Memory B cell (primary cell): ENCODE measurements around the gene SUSD3.
A peak's percentile ranks its signal among the peaks of the same experiment; 100 is the strongest.

Experiments
- ATAC-seq: fragments of 150-1000 bp; cut with Tn5 transposase; 2 replicates; pipeline ENCODE4 v1.10.0; 2021; ENCODE audit warnings: low read depth, mild to moderate bottlenecking, moderate library complexity
- DNase-seq, 2 donors: peaks; one replicate each; pipeline ENCODE4 v3.0.0; 2022; ENCODE audit warnings: low spot score in 2 of 2
- H3K27ac Mint-ChIP-seq: one replicate; pipeline ENCODE4 v1.8.0; 2022; ENCODE audit warnings: mild to moderate bottlenecking, moderate library complexity, mixed read lengths
- H3K27me3 Mint-ChIP-seq: one replicate; pipeline ENCODE4 v1.8.0; 2022; ENCODE audit warnings: mixed read lengths
- H3K36me3 Mint-ChIP-seq: one replicate; pipeline ENCODE4 v1.8.0; 2022; ENCODE audit warnings: mild to moderate bottlenecking, mixed read lengths
- H3K4me1 Mint-ChIP-seq: one replicate; pipeline ENCODE4 v1.8.0; 2022; ENCODE audit warnings: mixed read lengths
- H3K4me3 Mint-ChIP-seq: one replicate; pipeline ENCODE4 v1.8.0; 2022; ENCODE audit warnings: mild to moderate bottlenecking, moderate library complexity, mixed read lengths
- H3K9me3 Mint-ChIP-seq: one replicate; pipeline ENCODE4 v1.8.0; 2022; ENCODE audit warnings: mixed read lengths

SUSD3 gene

DNA sequence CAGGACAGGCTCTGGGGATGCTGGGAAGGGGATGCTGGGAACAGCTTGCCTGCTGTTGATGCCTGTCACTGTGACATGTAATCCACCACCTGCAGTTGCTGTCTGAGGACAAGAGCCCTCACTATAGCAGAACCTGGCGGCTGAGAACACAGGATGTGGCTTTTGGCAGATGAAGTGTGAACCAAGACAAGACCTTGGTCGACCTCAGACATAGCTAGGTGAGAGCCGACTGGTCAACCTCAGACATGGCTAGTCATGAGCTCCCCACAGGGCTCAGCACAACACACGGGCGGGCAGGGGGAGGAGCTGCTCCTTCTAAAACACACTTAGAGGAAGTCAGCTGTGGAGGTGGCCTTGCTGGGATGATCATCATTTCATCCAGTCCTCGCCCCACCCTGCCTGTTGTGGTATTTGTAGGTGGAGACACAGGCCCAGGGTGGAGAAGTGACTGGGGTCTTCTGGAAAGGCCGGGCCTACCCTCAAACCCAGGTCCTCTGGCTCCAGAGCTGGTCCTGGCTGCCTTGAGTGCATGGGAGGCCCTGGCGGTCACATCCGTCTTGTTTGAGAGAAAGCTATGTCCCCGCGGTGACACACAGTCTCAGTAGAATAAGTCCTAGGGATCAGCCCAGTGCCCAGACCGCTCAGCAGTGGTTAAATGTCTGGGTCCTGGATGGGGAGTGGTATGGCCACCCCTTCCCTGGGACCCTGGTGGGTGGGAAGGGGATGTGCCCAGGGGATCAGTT lies 6.1 kb downstream of the SUSD3 start:
- H3K36me3 Mint-ChIP-seq: peaks cover 20% of the 10 kb centered on the region

DNA sequence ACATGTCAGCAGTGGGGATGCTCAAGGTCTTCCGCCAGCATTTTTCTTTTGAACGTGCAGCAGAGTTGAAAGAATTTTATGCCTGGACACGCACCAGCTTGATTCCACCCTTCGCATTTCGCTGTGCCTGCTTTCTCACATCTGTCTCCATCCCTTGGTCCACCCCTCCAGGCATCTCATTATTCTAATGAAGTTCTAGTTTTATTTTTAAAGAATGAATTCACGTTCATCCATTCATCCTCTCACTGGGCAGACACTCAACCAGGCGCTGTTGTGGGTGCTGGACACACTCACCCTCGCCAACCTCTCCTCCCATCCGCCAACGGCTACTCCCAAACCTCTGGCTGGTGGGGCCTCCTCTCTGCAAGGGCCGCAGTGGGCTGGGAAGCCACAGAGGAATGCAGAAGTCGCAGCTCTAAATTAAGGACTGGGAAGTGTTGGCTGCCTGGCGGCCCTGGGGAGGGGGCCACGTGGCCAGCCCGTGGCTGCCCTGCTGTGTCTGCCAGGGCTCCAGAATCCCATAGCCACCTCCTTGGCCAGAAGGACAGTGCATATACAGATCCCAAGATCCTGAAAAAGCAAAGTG lies 6.7 kb downstream of the SUSD3 start:
- Mint-ChIP-seq H3K9me3 (no peaks in the 10 kb centered on the region), H3K4me1 (peaks cover 56% of the 10 kb centered on the region), H3K4me3 (peak overlapping the region; percentile 85), H3K27me3 (no peaks in the 10 kb centered on the region), H3K36me3 (peaks cover 20% of the 10 kb centered on the region), H3K27ac (peak overlapping the region; percentile 93)
- DNase-seq (no peak), ATAC-seq (no peak)

More for the DNA sequence above, 6.1 kb downstream of the SUSD3 start:
- ATAC-seq (peak; percentile 87), DNase-seq (peak; percentile 65 to 79)
- no peaks in the 10 kb centered on the region for H3K27me3 Mint-ChIP-seq
- H3K4me1 Mint-ChIP-seq: peaks cover 57% of the 10 kb centered on the region
- H3K27ac Mint-ChIP-seq: peak overlapping the region; percentile 93
- peak overlapping the region; percentile 85 for H3K4me3 Mint-ChIP-seq
- no peaks in the 10 kb centered on the region for H3K9me3 Mint-ChIP-seq

DNA sequence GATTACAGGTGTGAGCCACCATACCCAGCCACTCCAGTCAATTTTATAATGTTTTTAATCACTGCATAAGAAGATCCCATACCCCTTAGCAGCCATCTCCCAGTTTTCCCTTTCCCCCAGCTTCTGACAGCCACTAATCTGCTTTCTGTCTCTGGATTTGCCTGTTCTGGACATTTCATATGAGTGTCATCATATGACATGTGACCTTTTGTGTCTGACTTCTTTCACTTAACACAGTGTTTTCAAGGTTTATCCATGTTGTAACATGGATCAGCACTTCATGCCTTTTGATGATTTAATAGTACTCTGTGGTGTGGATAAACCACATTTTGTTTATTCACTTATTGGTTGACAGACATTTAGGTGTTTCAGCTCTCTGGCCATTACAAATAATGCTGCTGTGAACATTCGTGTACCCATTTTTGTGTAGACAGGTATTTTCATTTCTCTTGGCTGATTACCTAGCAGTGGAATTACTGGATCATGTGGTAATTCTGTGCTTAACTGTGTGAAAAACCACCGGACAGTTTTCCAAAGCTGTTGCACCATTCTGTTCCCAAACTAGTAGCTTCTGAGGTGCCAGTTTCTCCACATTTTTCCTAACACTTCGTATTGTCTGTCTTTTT lies 8.6 kb downstream of the SUSD3 start:
- ATAC-seq (no peak), DNase-seq (no peak)
- peaks cover 41% of the 10 kb centered on the region for H3K4me1 Mint-ChIP-seq
- H3K9me3 Mint-ChIP-seq: no peaks in the 10 kb centered on the region
- H3K4me3 Mint-ChIP-seq: no peak overlapping the region
- H3K27me3 Mint-ChIP-seq: no peaks in the 10 kb centered on the region
- H3K27ac Mint-ChIP-seq: peak overlapping the region; percentile 26
- peaks cover 28% of the 10 kb centered on the region for H3K36me3 Mint-ChIP-seq

DNA sequence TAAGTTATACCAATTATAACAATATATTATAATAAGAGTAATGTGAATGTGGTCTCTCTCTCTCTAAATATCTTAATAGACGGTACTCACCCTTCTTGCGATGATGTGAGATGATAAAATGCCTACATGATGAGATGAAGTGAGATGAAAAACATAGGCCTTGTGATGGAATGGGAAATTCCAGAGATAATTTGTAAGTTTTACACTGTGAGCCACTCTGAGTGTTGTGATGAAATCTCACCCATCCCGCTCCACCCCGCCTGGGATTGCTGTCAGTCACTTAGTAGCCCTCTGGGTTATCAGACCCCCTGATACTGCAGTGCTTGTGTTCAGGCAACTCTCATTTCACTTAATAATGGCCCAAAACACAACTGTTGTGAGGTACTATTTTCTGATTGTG lies 10.5 kb downstream of the SUSD3 start:
- peaks cover 25% of the 10 kb centered on the region for H3K36me3 Mint-ChIP-seq
- peaks cover 36% of the 10 kb centered on the region for H3K4me1 Mint-ChIP-seq
- H3K27ac Mint-ChIP-seq: no peak overlapping the region

DNA sequence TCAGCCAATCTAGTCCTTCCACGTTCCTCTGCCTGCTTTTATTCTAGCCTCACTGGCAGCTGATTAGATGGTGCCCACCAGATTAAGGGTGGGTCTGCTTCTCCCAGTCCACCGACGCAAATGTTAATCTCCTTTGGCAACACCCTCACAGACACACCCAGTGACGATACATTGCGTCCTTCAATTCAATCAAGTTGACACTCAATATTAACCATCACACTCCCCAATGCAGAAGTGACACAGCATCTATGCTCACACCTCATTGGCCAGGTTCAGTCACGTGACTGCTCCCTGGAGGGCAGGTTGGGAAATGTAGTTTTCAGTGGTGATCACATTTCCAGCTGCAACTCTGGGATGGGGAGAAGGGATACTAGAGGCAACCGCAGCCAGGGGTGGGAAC lies 13.0 kb downstream of the SUSD3 start:
- Mint-ChIP-seq H3K27me3 (no peaks in the 10 kb centered on the region), H3K36me3 (peaks cover 25% of the 10 kb centered on the region), H3K4me1 (peaks cover 27% of the 10 kb centered on the region)

More for the DNA sequence above, 10.5 kb downstream of the SUSD3 start:
- Mint-ChIP-seq H3K27me3 (no peaks in the 10 kb centered on the region), H3K9me3 (no peaks in the 10 kb centered on the region), H3K4me3 (no peak overlapping the region)
- no peak for DNase-seq
- ATAC-seq: no peak

DNA sequence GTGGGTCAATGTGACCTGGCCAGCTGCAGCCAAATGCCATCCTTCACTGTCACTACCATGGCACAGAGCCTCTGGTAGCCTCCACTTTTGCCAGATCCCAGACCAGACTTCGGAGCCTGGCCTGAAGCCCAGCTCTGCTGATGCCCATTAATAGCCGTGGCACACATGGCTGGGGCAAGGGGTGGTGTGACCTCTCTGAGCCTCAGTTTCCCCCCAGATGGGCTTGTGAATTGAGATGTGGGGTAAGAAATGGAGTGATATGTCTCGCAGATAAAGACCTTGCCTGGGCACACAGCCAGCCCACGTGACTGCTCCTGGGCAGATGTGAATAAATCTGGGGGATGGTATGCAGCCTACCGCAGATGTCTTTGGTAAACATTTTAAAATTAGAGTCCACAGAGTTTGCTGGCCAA lies 13.9 kb downstream of the SUSD3 start:
- Mint-ChIP-seq H3K4me3 (no peak overlapping the region), H3K36me3 (peaks cover 22% of the 10 kb centered on the region), H3K4me1 (peaks cover 23% of the 10 kb centered on the region), H3K9me3 (no peaks in the 10 kb centered on the region), H3K27me3 (no peaks in the 10 kb centered on the region), H3K27ac (no peak overlapping the region)
- ATAC-seq (no peak), DNase-seq (no peak)

More for the DNA sequence above, 13.0 kb downstream of the SUSD3 start:
- DNase-seq: no peak
- ATAC-seq: no peak
- Mint-ChIP-seq H3K9me3 (no peaks in the 10 kb centered on the region), H3K4me3 (no peak overlapping the region), H3K27ac (peak overlapping the region; percentile 14)

DNA sequence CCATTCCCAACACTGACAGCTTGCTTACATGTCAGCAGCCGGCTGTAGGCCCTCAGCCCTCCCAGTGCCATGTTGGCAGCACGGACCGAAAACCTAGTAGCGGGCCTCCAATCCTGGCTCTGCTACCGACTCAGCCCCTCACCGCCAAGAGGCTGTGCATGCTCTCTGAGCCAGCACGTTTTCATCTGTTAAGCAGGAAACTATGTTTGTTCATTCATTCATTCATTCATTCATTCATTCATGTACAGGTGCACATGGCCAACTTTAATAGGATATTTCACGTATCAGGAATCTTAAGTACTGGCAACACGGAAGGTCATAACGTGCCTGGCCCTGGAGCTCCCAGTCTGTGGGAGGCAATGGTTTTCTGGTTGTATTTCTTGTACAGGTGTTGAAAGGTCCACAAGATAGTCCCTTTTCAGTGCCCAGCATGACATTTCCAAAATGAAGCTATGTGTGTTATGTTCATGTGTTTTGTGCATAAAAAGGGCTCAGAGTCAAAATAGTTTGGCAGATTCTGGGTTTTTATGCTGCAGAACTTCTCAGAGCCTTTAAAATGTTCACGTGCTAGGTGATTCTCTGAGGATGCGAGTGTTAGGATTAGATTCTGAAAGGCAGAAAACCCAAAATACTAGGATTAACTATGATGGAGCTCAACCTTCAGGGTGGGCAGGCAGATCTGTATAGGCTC lies 17.7 kb downstream of the SUSD3 start:
- H3K4me3 Mint-ChIP-seq: no peak overlapping the region
- peaks cover 27% of the 10 kb centered on the region for H3K36me3 Mint-ChIP-seq
- no peaks in the 10 kb centered on the region for H3K27me3 Mint-ChIP-seq
- H3K4me1 Mint-ChIP-seq: peaks cover 16% of the 10 kb centered on the region
- ATAC-seq: no peak
- no peak for DNase-seq
- H3K9me3 Mint-ChIP-seq: no peaks in the 10 kb centered on the region
- H3K27ac Mint-ChIP-seq: no peak overlapping the region

DNA sequence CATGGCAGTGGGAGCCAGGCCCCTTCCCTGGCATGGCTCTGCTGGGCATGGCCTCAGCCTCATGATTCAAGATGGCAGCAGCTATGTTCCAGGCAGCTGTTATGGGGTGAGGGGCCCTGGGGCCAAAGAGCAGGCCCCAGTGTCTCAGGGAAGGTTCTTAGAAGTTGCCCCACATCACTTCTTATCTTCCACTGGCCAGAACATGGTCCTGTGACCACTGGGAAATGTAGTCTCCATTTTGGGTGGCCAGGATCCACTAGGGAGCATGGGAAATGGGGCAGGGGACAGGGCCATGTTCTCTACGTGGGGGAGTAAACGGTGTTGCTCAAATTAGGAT lies 18.3 kb downstream of the SUSD3 start:
- H3K4me3 Mint-ChIP-seq: no peak overlapping the region
- peaks cover 28% of the 10 kb centered on the region for H3K36me3 Mint-ChIP-seq
- no peak for DNase-seq
- ATAC-seq: no peak
- no peak overlapping the region for H3K27ac Mint-ChIP-seq
- H3K9me3 Mint-ChIP-seq: no peaks in the 10 kb centered on the region
- peaks cover 12% of the 10 kb centered on the region for H3K4me1 Mint-ChIP-seq
- no peaks in the 10 kb centered on the region for H3K27me3 Mint-ChIP-seq

DNA sequence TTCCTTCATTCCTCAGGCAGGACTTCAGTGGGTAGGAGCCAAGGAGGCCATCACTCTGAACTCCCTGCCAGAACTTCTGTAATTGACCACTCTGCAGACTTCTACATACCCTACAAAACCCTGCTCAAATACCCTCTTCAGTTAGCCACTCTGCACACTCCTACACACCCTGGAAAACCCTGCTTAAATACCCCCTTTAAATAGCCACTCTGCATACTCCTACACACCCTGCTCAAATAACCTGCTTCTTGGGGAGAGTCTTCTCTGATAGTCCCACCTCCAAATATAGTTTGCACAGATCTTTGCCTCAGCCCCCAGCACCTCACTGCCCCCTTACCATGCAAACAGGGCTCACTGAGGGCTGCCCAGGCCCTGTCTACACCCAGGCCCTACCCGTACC lies 18.9 kb downstream of the SUSD3 start:
- no peak for ATAC-seq
- peak overlapping the region; percentile 5 for H3K27ac Mint-ChIP-seq
- no peak for DNase-seq
- H3K4me1 Mint-ChIP-seq: peaks cover 12% of the 10 kb centered on the region
- peaks cover 28% of the 10 kb centered on the region for H3K36me3 Mint-ChIP-seq
- no peaks in the 10 kb centered on the region for H3K9me3 Mint-ChIP-seq
- no peak overlapping the region for H3K4me3 Mint-ChIP-seq
- H3K27me3 Mint-ChIP-seq: no peaks in the 10 kb centered on the region

DNA sequence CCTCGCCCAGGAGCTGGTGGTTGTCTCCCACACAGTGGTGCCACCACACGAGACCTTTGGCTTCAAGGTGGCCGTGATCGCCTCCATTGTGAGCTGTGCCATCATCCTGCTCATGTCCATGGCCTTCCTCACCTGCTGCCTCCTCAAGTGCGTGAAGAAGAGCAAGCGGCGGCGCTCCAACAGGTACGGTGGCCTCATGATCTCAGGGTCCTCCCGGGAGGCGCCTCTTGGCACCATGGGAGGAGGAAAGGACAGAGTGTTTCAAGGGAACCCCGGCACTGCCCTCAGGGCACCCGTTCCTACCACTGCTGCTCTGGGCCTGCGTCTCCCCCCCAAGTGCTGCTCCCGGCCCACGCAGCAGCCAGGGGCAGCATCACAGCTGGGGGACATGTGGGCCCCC lies 19.3 kb downstream of the SUSD3 start:
- H3K4me3 Mint-ChIP-seq: no peak overlapping the region
- H3K9me3 Mint-ChIP-seq: no peaks in the 10 kb centered on the region

DNA sequence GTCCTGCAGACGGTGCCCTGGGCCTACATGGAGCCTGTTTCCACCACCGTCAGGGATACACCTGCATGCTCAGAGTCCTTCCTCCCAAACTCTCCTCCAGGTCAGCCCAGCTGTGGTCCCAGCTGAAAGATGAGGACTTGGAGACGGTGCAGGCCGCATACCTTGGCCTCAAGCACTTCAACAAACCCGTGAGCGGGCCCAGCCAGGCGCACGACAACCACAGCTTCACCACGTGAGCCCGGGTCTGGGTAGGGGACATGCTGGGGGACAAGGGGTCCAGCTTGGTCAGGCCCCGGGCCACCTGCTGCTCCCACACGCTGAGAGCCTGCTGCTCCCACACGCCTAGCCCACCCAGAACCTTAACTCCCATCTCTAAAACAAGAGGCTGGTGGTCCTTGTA lies 20.9 kb downstream of the SUSD3 start:
- no peak overlapping the region for H3K27ac Mint-ChIP-seq
- ATAC-seq: no peak
- H3K36me3 Mint-ChIP-seq: peaks cover 34% of the 10 kb centered on the region

More for the DNA sequence above, 19.3 kb downstream of the SUSD3 start:
- Mint-ChIP-seq H3K4me1 (peaks cover 9% of the 10 kb centered on the region), H3K27me3 (no peaks in the 10 kb centered on the region), H3K36me3 (peaks cover 28% of the 10 kb centered on the region), H3K27ac (peak overlapping the region; percentile 5)
- ATAC-seq (no peak), DNase-seq (no peak)

DNA sequence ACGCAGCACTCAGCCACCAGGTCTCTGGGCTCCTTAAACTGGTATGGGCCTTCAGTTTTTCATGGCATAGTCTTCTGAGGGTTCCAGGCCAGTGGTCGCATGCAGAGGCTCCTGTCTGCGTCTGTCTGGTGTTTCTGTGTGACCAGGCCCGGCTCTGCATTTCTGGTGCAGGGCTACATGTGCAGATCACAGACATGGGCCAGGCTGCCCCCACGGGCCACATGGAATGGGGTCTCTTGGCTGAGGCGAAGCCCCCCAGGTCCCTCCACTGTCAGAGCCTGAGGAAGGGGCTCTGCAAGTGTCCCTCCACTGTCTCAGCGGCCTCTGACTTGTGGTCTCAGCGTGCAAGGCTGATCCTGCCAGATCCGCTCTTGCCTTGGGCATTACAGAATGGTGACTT lies 21.9 kb downstream of the SUSD3 start:
- no peak for DNase-seq
- ATAC-seq: no peak
- no peaks in the 10 kb centered on the region for H3K27me3 Mint-ChIP-seq
- H3K4me1 Mint-ChIP-seq: peaks cover 7% of the 10 kb centered on the region
- no peaks in the 10 kb centered on the region for H3K9me3 Mint-ChIP-seq
- peaks cover 31% of the 10 kb centered on the region for H3K36me3 Mint-ChIP-seq
- no peak overlapping the region for H3K27ac Mint-ChIP-seq
- no peak overlapping the region for H3K4me3 Mint-ChIP-seq

More for the DNA sequence above, 20.9 kb downstream of the SUSD3 start:
- Mint-ChIP-seq H3K27me3 (no peaks in the 10 kb centered on the region), H3K4me3 (no peak overlapping the region), H3K9me3 (no peaks in the 10 kb centered on the region), H3K4me1 (peaks cover 10% of the 10 kb centered on the region)
- DNase-seq: no peak

DNA sequence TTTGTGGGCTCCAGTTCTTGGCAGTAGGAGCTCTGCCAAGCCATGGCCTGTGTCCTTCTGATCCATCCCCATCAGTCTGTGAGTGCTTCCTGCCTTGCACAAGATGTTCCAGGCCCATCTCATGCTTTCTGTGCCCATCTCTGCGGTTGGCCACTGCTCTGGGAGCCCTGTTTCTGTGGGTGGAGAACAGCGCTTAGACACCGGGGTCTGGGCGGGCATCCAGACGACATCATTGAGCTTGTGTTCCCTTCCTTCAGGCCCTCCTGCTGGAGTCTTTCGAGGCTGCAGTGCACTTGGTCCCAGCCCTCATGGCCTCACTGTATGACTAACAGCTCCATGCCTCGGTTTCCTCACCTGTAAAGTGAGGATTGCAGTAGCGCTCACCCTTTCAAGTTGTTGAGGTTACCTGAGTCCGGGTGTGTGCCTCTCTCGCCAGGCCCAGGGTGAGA lies 22.6 kb downstream of the SUSD3 start:
- no peaks in the 10 kb centered on the region for H3K9me3 Mint-ChIP-seq
- DNase-seq (no peak), ATAC-seq (no peak)
- H3K27ac Mint-ChIP-seq: no peak overlapping the region
- peaks cover 6% of the 10 kb centered on the region for H3K4me1 Mint-ChIP-seq
- H3K36me3 Mint-ChIP-seq: peaks cover 35% of the 10 kb centered on the region
- no peak overlapping the region for H3K4me3 Mint-ChIP-seq
- no peaks in the 10 kb centered on the region for H3K27me3 Mint-ChIP-seq

DNA sequence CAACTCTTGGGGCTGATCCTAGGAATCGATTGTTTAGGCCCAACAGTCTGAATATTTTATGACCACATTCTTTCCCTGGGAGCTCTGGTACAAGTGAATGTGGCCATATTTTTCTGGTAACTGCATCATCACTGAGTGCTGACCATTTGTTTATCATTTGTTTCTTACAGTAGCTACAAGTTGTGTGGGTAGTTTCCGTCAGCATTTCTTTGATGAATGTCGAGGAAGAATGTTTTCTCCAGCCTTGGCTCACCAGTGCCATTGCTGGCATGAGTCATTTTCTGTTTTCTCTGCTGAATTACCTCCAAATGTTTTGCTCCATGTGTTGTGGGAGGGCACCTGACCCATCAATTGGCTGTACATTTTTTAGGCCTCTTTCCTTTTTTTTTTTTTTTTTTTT lies 23.4 kb downstream of the SUSD3 start:
- peaks cover 6% of the 10 kb centered on the region for H3K4me1 Mint-ChIP-seq
- H3K36me3 Mint-ChIP-seq: peaks cover 39% of the 10 kb centered on the region
- no peak for DNase-seq
- H3K27me3 Mint-ChIP-seq: no peaks in the 10 kb centered on the region
- ATAC-seq: no peak
- no peak overlapping the region for H3K27ac Mint-ChIP-seq
- H3K4me3 Mint-ChIP-seq: no peak overlapping the region
- H3K9me3 Mint-ChIP-seq: no peaks in the 10 kb centered on the region
